Transverse colon (tissue), 4 donors: ENCODE measurements around the gene HOXA1.

Experiments
- CTCF ChIP-seq, 5 experiments: fragments of 200-600 bp in 3 of 5; fragments of 450-650 bp in 2 of 5; sonication (generic) in 3 of 5; IDR thresholded peaks; 1 replicate in 2 of 5; 2 replicates in 3 of 5; pipeline ENCODE4 v1.5.1; 2016 to 2017; ENCODE audit warnings: antibody characterized with exemption in 5 of 5, inconsistent platforms in 3 of 5, mild to moderate bottlenecking in 2 of 5, moderate library complexity in 1 of 5
- EP300 ChIP-seq: sonication (generic); formaldehyde crosslinking; IDR thresholded peaks from one replicate; pipeline ENCODE4 v1.6.1; 2017; ENCODE audit warnings: antibody characterized with exemption, low read depth
- POLR2A ChIP-seq: fragments of 450-650 bp; IDR thresholded peaks from one replicate; pipeline ENCODE4 v1.6.1; 2016; ENCODE audit warnings: antibody characterized with exemption, mild to moderate bottlenecking, moderate library complexity
- POLR2AphosphoS5 ChIP-seq, 3 donors: sonication (generic); formaldehyde crosslinking; IDR thresholded peaks; one replicate each; pipeline ENCODE4 v1.6.1; 2016; ENCODE audit warnings: antibody characterized with exemption in 3 of 3

- no peak for TF ChIP-seq CTCF (IDR thresholded peaks at IDR 0.05)
- TF ChIP-seq POLR2A = no peak
- TF ChIP-seq POLR2AphosphoS5 (IDR thresholded peaks at IDR 0.05) = no peak
- TF ChIP-seq EP300 = no peak
These were observed 527 bp downstream of the HOXA1 start for GRCh38 chr7:27095050-27095896.
